GM12865 (cell line): ENCODE measurements around the gene FOXN3.

Experiments
- DNase-seq: peaks from one replicate; pipeline ENCODE4 v3.0.0; 2010; ENCODE audit warnings: low read depth
- H3K4me3 ChIP-seq: 2 replicates; pipeline ENCODE4 v1.5.1; 2011; ENCODE audit warnings: mild to moderate bottlenecking, low read depth, low read length, control low read depth
- CTCF ChIP-seq: IDR thresholded peaks from 2 replicates; pipeline ENCODE4 v1.5.1; 2011; ENCODE audit warnings: low read length, control low read depth, low read depth, inconsistent platforms; ENCODE audit not compliant: insufficient read depth; ENCODE audit errors: missing control alignments

FOXN3 gene

GRCh38 chr14:89240414-89240813 is 176.6 kb downstream of the FOXN3 start:
- TF ChIP-seq CTCF, result no peak
- DNase-seq, result no peak
- H3K4me3 ChIP-seq, result no peak overlapping the region

- no peak overlapping the region for H3K4me3 ChIP-seq
- DNase-seq, result no peak
- TF ChIP-seq CTCF, result no peak
Measured at GRCh38 chr14:89239023-89239422, 178.0 kb downstream of the FOXN3 start.

GRCh38 chr14:89237921-89238529 is 179.0 kb downstream of the FOXN3 start:
- no peak for TF ChIP-seq CTCF
- no peak overlapping the region for H3K4me3 ChIP-seq
- no peak for DNase-seq

- no peak overlapping the region for H3K4me3 ChIP-seq
- TF ChIP-seq CTCF, result no peak
- DNase-seq, result no peak
Measured at GRCh38 chr14:89236851-89237250, 180.2 kb downstream of the FOXN3 start.

- DNase-seq, result no peak
- TF ChIP-seq CTCF, result no peak
- no peak overlapping the region for H3K4me3 ChIP-seq
Measured at GRCh38 chr14:89233184-89233583, 183.8 kb downstream of the FOXN3 start.

GRCh38 chr14:89232265-89233070 is 184.6 kb downstream of the FOXN3 start:
- no peak for TF ChIP-seq CTCF
- DNase-seq, result no peak

More at GRCh38 chr14:89232265-89233070, 184.6 kb downstream of the FOXN3 start:
- no peak overlapping the region for H3K4me3 ChIP-seq
